Upper lobe of right lung (tissue), 1 donor: ENCODE data around the gene GATM. TPM values are rescaled to one million over a fixed set of nuclear protein-coding genes. Genes with fewer than 3 reads are reported as not detected.

Experiments used
- ATAC-seq: fragments of 200-7000 bp; cut with Tn5 transposase; one replicate; pipeline ENCODE4 v1.9.1; 2020; ENCODE audit warnings: mild to moderate bottlenecking, moderate library complexity
- DNase-seq: peaks from one replicate; pipeline ENCODE4 v3.0.0-alpha.2; 2020
- H3K27ac ChIP-seq: fragments of 200-600 bp; one replicate; pipeline ENCODE4 v1.8.0; 2022
- H3K27me3 ChIP-seq: fragments of 200-600 bp; one replicate; pipeline ENCODE4 v1.8.0; 2022; ENCODE audit warnings: mild to moderate bottlenecking
- H3K36me3 ChIP-seq: fragments of 200-600 bp; one replicate; pipeline ENCODE4 v1.8.0; 2022
- H3K4me1 ChIP-seq: fragments of 200-600 bp; one replicate; pipeline ENCODE4 v1.8.0; 2022
- H3K4me3 ChIP-seq: fragments of 200-600 bp; one replicate; pipeline ENCODE4 v1.8.0; 2022; ENCODE audit warnings: mild to moderate bottlenecking
- H3K9me3 ChIP-seq: fragments of 200-600 bp; one replicate; pipeline ENCODE4 v1.8.0; 2022
- intact Hi-C: fragments of 100-400 bp; cut with DNase I; formaldehyde crosslinking; loops from one replicate; pipeline ENCODE4 v1.11.0; 2022
- total RNA-seq: library from RNA; stranded (reverse); fragmentation: NEBNext Ultra II Directional; extraction: Animal tissue kit (Norgen Biotek cat#: 25700); gene quantifications from one replicate; pipeline ENCODE4 v1.2.1, GENCODE V29; 2021
- TF ChIP-seq, protein P1 (sequence below): fragments of 200-600 bp; IDR thresholded peaks from one replicate; pipeline ENCODE4 v1.8.0; 2022; ENCODE audit warnings: antibody characterized with exemption
- donor health status: DM: no; HTN: yes; CAD: no; lungs with severe emphysema.

The GATM gene
- total RNA-seq, 1 donor from 2014 or later: 7.2 TPM

DNA sequence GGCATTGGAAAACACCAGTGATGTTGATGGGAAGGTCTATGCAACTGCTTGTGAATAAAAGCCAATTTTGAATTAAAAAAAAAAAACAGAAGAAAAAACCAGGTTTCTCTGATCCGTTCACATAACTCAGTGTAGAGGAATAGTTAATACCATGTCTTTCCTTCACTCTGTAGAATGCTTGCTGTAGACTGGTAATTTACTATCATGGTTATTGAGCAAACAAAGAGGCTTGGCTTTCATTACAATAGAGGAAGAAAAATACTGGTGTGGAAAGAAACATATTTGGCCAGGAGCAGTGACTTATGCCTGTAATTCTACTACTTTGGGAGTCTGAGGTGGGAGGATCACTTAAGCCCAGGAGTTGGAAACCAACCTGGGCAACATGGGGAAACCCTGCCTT, 41.1 kb downstream of the GATM start:
- no peak for ATAC-seq
- TF ChIP-seq, protein P1, sequence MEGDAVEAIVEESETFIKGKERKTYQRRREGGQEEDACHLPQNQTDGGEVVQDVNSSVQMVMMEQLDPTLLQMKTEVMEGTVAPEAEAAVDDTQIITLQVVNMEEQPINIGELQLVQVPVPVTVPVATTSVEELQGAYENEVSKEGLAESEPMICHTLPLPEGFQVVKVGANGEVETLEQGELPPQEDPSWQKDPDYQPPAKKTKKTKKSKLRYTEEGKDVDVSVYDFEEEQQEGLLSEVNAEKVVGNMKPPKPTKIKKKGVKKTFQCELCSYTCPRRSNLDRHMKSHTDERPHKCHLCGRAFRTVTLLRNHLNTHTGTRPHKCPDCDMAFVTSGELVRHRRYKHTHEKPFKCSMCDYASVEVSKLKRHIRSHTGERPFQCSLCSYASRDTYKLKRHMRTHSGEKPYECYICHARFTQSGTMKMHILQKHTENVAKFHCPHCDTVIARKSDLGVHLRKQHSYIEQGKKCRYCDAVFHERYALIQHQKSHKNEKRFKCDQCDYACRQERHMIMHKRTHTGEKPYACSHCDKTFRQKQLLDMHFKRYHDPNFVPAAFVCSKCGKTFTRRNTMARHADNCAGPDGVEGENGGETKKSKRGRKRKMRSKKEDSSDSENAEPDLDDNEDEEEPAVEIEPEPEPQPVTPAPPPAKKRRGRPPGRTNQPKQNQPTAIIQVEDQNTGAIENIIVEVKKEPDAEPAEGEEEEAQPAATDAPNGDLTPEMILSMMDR: no peak
- no peaks in the 10 kb centered on the region for H3K27me3 ChIP-seq
- no peak overlapping the region for H3K27ac ChIP-seq
- H3K36me3 ChIP-seq: no peaks in the 10 kb centered on the region
- H3K4me3 ChIP-seq: no peak overlapping the region
- DNase-seq: no peak
- intact Hi-C loops: no loop called here
- H3K9me3 ChIP-seq: no peaks in the 10 kb centered on the region
- peaks cover 9% of the 10 kb centered on the region for H3K4me1 ChIP-seq

DNA sequence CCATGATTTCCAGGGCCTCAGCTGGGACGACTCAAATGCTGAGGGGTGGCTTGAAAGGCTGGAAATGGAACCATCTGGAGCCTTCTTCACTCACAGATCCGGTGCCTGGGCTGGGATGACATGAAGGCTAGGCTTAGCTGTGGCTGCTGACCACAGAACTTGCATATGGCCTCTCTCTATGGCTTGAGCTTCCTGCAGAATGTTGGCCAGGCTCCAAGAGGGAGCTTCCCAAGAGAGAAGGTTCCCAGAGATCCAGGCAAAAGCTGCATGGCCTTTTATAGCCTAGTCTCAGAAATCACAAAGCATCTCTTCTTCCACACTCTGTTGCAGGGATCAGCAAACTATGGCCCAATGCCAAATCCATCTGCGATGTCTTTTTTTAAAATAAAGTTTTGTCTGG, 44.8 kb downstream of the GATM start:
- no peaks in the 10 kb centered on the region for H3K36me3 ChIP-seq
- H3K9me3 ChIP-seq: no peaks in the 10 kb centered on the region
- H3K27ac ChIP-seq: no peak overlapping the region
- no peak overlapping the region for H3K4me3 ChIP-seq
- intact Hi-C loops: no loop called here
- DNase-seq (no peak), ATAC-seq (peak; percentile 50)
- peaks cover 9% of the 10 kb centered on the region for H3K4me1 ChIP-seq
- H3K27me3 ChIP-seq: no peaks in the 10 kb centered on the region
- TF ChIP-seq, protein P1: no peak

DNA sequence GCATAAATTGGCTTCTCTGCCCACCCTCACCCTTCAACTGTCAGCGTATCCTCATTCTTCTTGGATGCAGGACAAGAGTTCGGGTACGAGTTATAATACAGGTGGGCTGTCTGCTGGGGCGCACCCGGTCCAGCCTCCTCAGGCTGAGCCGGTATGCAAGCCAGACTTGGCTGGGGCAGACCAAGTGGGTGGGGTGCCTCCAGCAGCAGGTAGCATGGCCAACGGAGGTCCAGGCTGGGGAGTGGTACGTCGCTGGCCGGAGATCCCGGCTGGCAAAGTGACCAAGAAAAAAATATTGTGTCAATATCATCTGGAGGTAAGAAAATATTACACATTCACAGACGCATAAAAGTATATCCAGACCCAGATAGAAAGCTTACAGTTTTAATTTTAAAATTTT, 45.6 kb downstream of the GATM start:
- no peaks in the 10 kb centered on the region for H3K9me3 ChIP-seq
- H3K27ac ChIP-seq: no peak overlapping the region
- no peak overlapping the region for H3K4me3 ChIP-seq
- no peaks in the 10 kb centered on the region for H3K36me3 ChIP-seq
- H3K4me1 ChIP-seq: peaks cover 9% of the 10 kb centered on the region
- ATAC-seq (no peak), DNase-seq (no peak)
- TF ChIP-seq, protein P1: no peak
- intact Hi-C loops: no loop called here
- H3K27me3 ChIP-seq: no peaks in the 10 kb centered on the region

DNA sequence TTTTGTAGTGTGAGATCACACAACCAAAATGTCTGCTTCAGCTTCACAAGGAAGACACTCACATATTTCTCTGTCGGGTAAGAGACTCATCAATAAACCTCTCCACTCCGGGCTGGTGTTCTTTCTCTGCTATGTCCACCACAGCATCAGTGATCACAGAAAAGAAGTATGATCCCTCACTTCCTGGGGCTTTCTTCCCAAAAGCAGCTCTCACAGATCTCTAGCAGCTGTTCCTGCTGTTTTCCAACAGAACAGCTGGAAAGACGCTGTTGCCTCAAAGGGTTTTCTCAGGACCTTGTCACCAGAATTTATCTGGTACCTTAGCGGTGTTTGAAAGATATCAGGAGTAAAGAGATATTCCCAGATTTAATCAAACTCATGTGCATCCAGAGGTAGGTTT, 46.4 kb downstream of the GATM start:
- intact Hi-C loops: no loop called here

DNA sequence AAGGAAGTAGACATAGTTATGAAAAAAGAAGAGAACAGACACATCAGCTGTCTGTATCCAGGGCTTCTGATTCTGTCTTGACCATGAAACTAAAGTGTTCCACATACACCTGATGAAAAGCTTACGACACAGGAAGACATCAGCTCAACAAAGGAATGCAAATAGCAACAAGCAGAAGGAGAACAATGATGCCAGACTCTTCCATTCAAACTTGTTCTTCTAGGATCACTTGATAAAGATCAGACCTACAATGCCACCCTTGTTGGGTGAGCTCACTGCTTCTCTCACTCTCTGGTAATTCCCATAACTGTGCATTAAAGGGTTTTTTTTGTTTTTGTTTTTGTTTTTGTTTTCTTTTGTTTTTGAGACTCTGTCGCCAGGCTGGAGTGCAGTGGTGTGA, 49.7 kb downstream of the GATM start:
- H3K27me3 ChIP-seq: no peaks in the 10 kb centered on the region
- H3K36me3 ChIP-seq: no peaks in the 10 kb centered on the region
- TF ChIP-seq, protein P1: no peak
- DNase-seq: no peak
- ATAC-seq: no peak
- intact Hi-C loops: no loop called here
- no peak overlapping the region for H3K4me3 ChIP-seq
- no peak overlapping the region for H3K27ac ChIP-seq
- no peaks in the 10 kb centered on the region for H3K9me3 ChIP-seq
- H3K4me1 ChIP-seq: peaks cover 2% of the 10 kb centered on the region

More for the DNA sequence above, 46.4 kb downstream of the GATM start:
- no peaks in the 10 kb centered on the region for H3K36me3 ChIP-seq
- H3K9me3 ChIP-seq: no peaks in the 10 kb centered on the region
- DNase-seq (no peak), ATAC-seq (no peak)
- peaks cover 9% of the 10 kb centered on the region for H3K4me1 ChIP-seq
- no peak overlapping the region for H3K4me3 ChIP-seq
- TF ChIP-seq, protein P1: no peak
- no peaks in the 10 kb centered on the region for H3K27me3 ChIP-seq
- H3K27ac ChIP-seq: no peak overlapping the region

DNA sequence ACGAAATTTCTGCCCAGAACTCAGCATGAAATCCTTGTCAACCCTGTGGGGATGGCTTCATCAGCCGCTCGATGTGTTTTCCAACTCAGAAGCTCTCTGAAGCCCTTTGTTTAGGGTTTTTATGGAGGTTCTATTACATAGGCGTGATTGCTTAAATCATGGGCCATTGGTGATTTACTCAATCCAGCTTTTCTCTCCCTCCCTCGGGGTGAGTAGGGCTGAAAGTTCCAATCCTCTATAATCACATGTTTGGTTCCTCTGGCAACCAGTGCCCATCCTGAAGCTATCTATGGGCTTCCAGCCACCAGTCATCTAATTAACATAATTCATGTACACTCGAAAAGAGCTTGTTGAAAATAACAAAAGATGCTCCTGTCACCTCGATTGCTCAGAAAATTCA, 51.6 kb downstream of the GATM start:
- H3K9me3 ChIP-seq: no peaks in the 10 kb centered on the region
- TF ChIP-seq, protein P1: no peak
- H3K4me1 ChIP-seq: no peaks in the 10 kb centered on the region
- intact Hi-C loops: no loop called here
- H3K27ac ChIP-seq: no peak overlapping the region
- no peak for DNase-seq
- H3K36me3 ChIP-seq: no peaks in the 10 kb centered on the region
- ATAC-seq: no peak
- no peak overlapping the region for H3K4me3 ChIP-seq
- H3K27me3 ChIP-seq: no peaks in the 10 kb centered on the region
